Measurements from ENCODE around the gene ADAMTSL5. TPM values are rescaled to one million over a fixed set of nuclear protein-coding genes. Genes with fewer than 3 reads are reported as not detected.
A peak's percentile ranks its signal among the peaks of the same experiment; 100 is the strongest.

Gene ADAMTSL5
- total and polyA plus RNA-seq, 2 of the 13 experiments (the other 11 are each of a cell fraction or from before 2014, with no cell fraction given) = 0.60 to 2.7 TPM

DNA sequence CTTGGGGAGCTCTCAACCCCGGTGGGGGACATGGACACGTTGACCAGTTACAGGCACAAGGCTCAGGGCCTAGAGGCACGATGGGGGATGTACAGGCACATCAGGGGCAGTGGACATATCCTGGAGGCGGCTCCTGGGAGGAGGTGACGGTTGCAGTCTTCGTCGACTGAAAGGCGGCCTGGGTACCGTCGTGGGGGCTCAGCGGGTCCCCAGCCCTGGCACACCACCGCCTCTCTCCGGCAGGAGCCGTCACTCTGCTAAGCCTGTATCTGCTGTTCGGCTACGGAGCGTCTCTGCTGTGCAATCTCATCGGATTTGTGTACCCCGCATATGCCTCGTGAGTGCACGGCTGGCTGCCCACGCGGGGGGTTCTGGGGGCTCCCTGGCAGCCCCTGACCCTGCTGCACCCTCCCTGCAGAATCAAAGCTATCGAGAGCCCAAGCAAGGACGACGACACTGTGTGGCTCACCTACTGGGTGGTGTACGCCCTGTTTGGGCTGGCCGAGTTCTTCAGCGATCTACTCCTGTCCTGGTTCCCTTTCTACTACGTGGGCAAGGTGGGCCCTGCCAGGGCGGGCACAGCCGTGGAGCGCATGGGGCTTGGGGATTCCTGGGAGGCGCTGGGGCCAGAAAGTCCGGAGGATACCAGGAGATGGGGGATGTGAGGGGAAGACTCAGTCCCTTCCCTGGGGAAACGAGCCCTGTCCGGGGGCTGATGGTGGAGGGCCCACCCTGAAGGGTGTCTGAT is 17.6 kb downstream of the ADAMTSL5 start:
- TF ChIP-seq, protein P1, sequence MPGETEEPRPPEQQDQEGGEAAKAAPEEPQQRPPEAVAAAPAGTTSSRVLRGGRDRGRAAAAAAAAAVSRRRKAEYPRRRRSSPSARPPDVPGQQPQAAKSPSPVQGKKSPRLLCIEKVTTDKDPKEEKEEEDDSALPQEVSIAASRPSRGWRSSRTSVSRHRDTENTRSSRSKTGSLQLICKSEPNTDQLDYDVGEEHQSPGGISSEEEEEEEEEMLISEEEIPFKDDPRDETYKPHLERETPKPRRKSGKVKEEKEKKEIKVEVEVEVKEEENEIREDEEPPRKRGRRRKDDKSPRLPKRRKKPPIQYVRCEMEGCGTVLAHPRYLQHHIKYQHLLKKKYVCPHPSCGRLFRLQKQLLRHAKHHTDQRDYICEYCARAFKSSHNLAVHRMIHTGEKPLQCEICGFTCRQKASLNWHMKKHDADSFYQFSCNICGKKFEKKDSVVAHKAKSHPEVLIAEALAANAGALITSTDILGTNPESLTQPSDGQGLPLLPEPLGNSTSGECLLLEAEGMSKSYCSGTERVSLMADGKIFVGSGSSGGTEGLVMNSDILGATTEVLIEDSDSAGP (CRISPR knock-in tag; IDR thresholded peaks at IDR 0.05; ENCODE audit: borderline replicate concordance) = 0 out of 2 replicates have a peak, but pooled peaks have one; percentile 28
- TF ChIP-seq AGO1 (IDR thresholded peaks at IDR 0.05; ENCODE audit: low read depth, low read length, poor library complexity, severe bottlenecking) = peak; percentile 81
- no peak for TF ChIP-seq ZNF567 (CRISPR knock-in tag; IDR thresholded peaks at IDR 0.05; ENCODE audit: borderline replicate concordance)
- no peak overlapping the region for H2AFZ ChIP-seq (ENCODE audit: low read length)
- in situ Hi-C loops (cut with HindIII; ENCODE audit: extremely low pct_ligation_motif_present, low pct_unique_long_range_greater_than_20kb) (no loop called here), intact Hi-C loops (cut with micrococcal nuclease; ENCODE audit: unreplicated experiment) (no loop called here)
- no peak overlapping the region for H3K4me2 ChIP-seq (ENCODE audit: low read depth, low read length)
- BruUV-seq (replicated peaks) = no TSS peak
- no peaks in the 10 kb centered on the region for H3K36me3 ChIP-seq (replicated peaks in 1 of 2; ENCODE audit: control insufficient read depth in 1 of 2, insufficient read depth in 2 of 2, low read length in 2 of 2)
- WGBS (ENCODE audit: low lambda C conversion rate) = 73% methylated on average over 13 of the region's 37 CpGs
- peaks cover 51% of the 10 kb centered on the region for H3K4me1 ChIP-seq (ENCODE audit: insufficient read depth, low read length)
- no peaks in the 10 kb centered on the region for H4K20me1 ChIP-seq (ENCODE audit: insufficient read depth, low read length)
- DNase-seq (ENCODE audit: low spot score) (no peak), FAIRE-seq (no peak), ATAC-seq (no peak)
- H3K9me3 ChIP-seq (ENCODE audit: low read length) = no peaks in the 10 kb centered on the region
- no peaks in the 10 kb centered on the region for H3K27me3 ChIP-seq (ENCODE audit: control insufficient read depth in 1 of 2, insufficient read depth in 2 of 2, low read length in 2 of 2)
- H3K4me3 ChIP-seq (replicated peaks in 1 of 3; ENCODE audit: insufficient read depth in 1 of 3, low read depth in 2 of 3, low read length in 3 of 3) = no peak overlapping the region
- CTCF ChIA-PET (ENCODE audit: low intra/inter-chr PET ratio, low total read pairs) = no interaction called here
- H3K79me2 ChIP-seq (ENCODE audit: insufficient read depth, low read length) = peaks cover 6% of the 10 kb centered on the region
- H3K27ac ChIP-seq (ENCODE audit: extremely low read length, insufficient read depth, low read length) = no peak overlapping the region
- no peak overlapping the region for H3K9ac ChIP-seq (ENCODE audit: insufficient read depth, low read depth, low read length)
- POLR2A ChIA-PET = no interaction called here

GRCh38 chr19:1494115-1494815 is 18.6 kb downstream of the ADAMTSL5 start:
- H3K4me3 ChIP-seq (replicated peaks in 1 of 3; ENCODE audit: insufficient read depth in 1 of 3, low read depth in 2 of 3, low read length in 3 of 3) = no peak overlapping the region
- intact Hi-C loops (cut with micrococcal nuclease; ENCODE audit: unreplicated experiment) (no loop called here), in situ Hi-C loops (cut with HindIII; ENCODE audit: extremely low pct_ligation_motif_present, low pct_unique_long_range_greater_than_20kb) (no loop called here)
- no peaks in the 10 kb centered on the region for H4K20me1 ChIP-seq (ENCODE audit: insufficient read depth, low read length)
- no TSS peak for BruUV-seq (replicated peaks)
- WGBS (ENCODE audit: low lambda C conversion rate) = 38% methylated on average over 9 of the region's 15 CpGs
- H3K27me3 ChIP-seq (ENCODE audit: control insufficient read depth in 1 of 2, insufficient read depth in 2 of 2, low read length in 2 of 2) = no peaks in the 10 kb centered on the region
- FAIRE-seq = no peak
- H2AFZ ChIP-seq (ENCODE audit: low read length) = no peak overlapping the region
- peaks cover 56% of the 10 kb centered on the region for H3K4me1 ChIP-seq (ENCODE audit: insufficient read depth, low read length)
- peaks cover 6% of the 10 kb centered on the region for H3K79me2 ChIP-seq (ENCODE audit: insufficient read depth, low read length)
- no peaks in the 10 kb centered on the region for H3K36me3 ChIP-seq (replicated peaks in 1 of 2; ENCODE audit: control insufficient read depth in 1 of 2, insufficient read depth in 2 of 2, low read length in 2 of 2)
- no peak overlapping the region for H3K27ac ChIP-seq (ENCODE audit: extremely low read length, insufficient read depth, low read length)
- no peak for ATAC-seq
- no peaks in the 10 kb centered on the region for H3K9me3 ChIP-seq (ENCODE audit: low read length)
- H3K4me2 ChIP-seq (ENCODE audit: low read depth, low read length) = peak overlapping the region; percentile 94; the same call in 1 of the 2 replicates
- CTCF ChIA-PET (ENCODE audit: low intra/inter-chr PET ratio, low total read pairs) = no interaction called here
- no peak for DNase-seq (ENCODE audit: low spot score)
- POLR2A ChIA-PET = interaction anchor here (1.3 to 1.5 kb wide), 2 partner anchors 17 to 50 kb away, joined by 4 to 6 read pairs; no protein-coding TSS in a partner anchor
- no peak overlapping the region for H3K9ac ChIP-seq (ENCODE audit: insufficient read depth, low read depth, low read length)
- TF ChIP-seq ZNF724P (CRISPR knock-in tag; IDR thresholded peaks at IDR 0.05; ENCODE audit: borderline replicate concordance) (no peak), SETDB1 (CRISPR knock-in tag; IDR thresholded peaks at IDR 0.05; ENCODE audit: borderline replicate concordance) (no peak), CREB1 (IDR thresholded peaks at IDR 0.05) (no peak), CREB1 (CRISPR knock-in tag; IDR thresholded peaks at IDR 0.05) (no peak), PRMT3 (CRISPR knock-in tag; IDR thresholded peaks at IDR 0.05; ENCODE audit: borderline replicate concordance, low read depth) (no peak), ZNF329 (CRISPR knock-in tag; IDR thresholded peaks at IDR 0.05; ENCODE audit: low read depth) (no peak), POLR2A (IDR thresholded peaks at IDR 0.05; ENCODE audit: insufficient read depth in 1 of 2, low read depth in 2 of 2, low read length in 2 of 2) (peak in 1 of 2 experiments; percentile 34; a peak in 1 of 4 replicates)
- TF ChIP-seq, protein P2, sequence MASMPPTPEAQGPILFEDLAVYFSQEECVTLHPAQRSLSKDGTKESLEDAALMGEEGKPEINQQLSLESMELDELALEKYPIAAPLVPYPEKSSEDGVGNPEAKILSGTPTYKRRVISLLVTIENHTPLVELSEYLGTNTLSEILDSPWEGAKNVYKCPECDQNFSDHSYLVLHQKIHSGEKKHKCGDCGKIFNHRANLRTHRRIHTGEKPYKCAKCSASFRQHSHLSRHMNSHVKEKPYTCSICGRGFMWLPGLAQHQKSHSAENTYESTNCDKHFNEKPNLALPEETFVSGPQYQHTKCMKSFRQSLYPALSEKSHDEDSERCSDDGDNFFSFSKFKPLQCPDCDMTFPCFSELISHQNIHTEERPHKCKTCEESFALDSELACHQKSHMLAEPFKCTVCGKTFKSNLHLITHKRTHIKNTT (CRISPR knock-in tag; IDR thresholded peaks at IDR 0.05) = no peak

Measured in HepG2 (cell line).